K562 (cell line): Measurements from ENCODE around the gene SRSF5. TPM values are rescaled to one million over a fixed set of nuclear protein-coding genes. Genes with fewer than 3 reads are reported as not detected.
A peak's percentile ranks its signal among the peaks of the same experiment; 100 is the strongest.

Experiments used
- ARHGAP35 ChIP-seq: fragments of 450-650 bp; IDR thresholded peaks from 2 replicates; pipeline ENCODE4 v1.6.1; 2018; ENCODE audit not compliant: partially characterized antibody
- BRD9 ChIP-seq: fragments of 450-650 bp; IDR thresholded peaks from 2 replicates; pipeline ENCODE4 v1.6.1; 2018; ENCODE audit warnings: low read depth; ENCODE audit not compliant: partially characterized antibody
- CBFB ChIP-seq: sonication (generic); formaldehyde crosslinking; IDR thresholded peaks from 2 replicates; pipeline ENCODE4 v1.4.0; 2020; ENCODE audit warnings: mild to moderate bottlenecking, missing genetic modification reagents
- COPS2 ChIP-seq: fragments of 450-650 bp; conservative IDR thresholded peaks from 2 replicates; pipeline ENCODE4 v1.6.1; 2016; ENCODE audit warnings: mild to moderate bottlenecking, moderate library complexity
- EP400 ChIP-seq: fragments of 450-650 bp; IDR thresholded peaks from 2 replicates; pipeline ENCODE4 v1.6.1; 2017; ENCODE audit warnings: antibody characterized with exemption, mild to moderate bottlenecking, moderate library complexity
- HCFC1 ChIP-seq: IDR thresholded peaks from 2 replicates; pipeline ENCODE4 v1.6.1; 2012; ENCODE audit warnings: low read depth, low read length, improper control_type of control experiment
- L3MBTL2 ChIP-seq: fragments of 450-650 bp; IDR thresholded peaks from 2 replicates; pipeline ENCODE4 v1.6.1; 2016; ENCODE audit warnings: mild to moderate bottlenecking, moderate library complexity
- MLX ChIP-seq, 2 experiments: fragments of 450-650 bp in 1 of 2; sonication (generic) in 1 of 2; formaldehyde crosslinking; conservative IDR thresholded peaks; 2 replicates each; pipeline versions ENCODE4 v1.4.0 to v1.8.1; 2020 to 2022; ENCODE audit warnings: mild to moderate bottlenecking in 1 of 2, missing genetic modification reagents in 1 of 2
- MYNN ChIP-seq, 2 experiments: sonication (generic); formaldehyde crosslinking in 1 of 2; IDR thresholded peaks; 2 replicates each; pipeline versions ENCODE4 v1.5.0 to v1.6.1; 2016 to 2020; ENCODE audit warnings: antibody characterized with exemption in 1 of 2, missing genetic modification reagents in 1 of 2
- PHB2 ChIP-seq: fragments of 450-650 bp; IDR thresholded peaks from 2 replicates; pipeline ENCODE4 v1.6.1; 2017; ENCODE audit warnings: low read depth
- SRF ChIP-seq, 2 experiments: fragments of 250-450, 450-650 bp in 1 of 2; sonication (Bioruptor Pico) in 1 of 2; sonication (generic) in 1 of 2; formaldehyde crosslinking; IDR thresholded peaks; 2 replicates each; pipeline versions ENCODE4 v1.5.0 to v1.5.1; 2020 to 2022; ENCODE audit warnings: mild to moderate bottlenecking in 1 of 2, missing genetic modification reagents in 1 of 2
- STAG1 ChIP-seq: sonication (generic); formaldehyde crosslinking; IDR thresholded peaks from 2 replicates; pipeline ENCODE4 v1.5.0; 2020; ENCODE audit warnings: missing genetic modification reagents, borderline replicate concordance
- ZNF282 ChIP-seq: sonication (generic); formaldehyde crosslinking; IDR thresholded peaks from 2 replicates; pipeline ENCODE4 v1.8.1; 2023; ENCODE audit warnings: missing genetic modification reagents
- polyA plus RNA-seq, 8 experiments: library from polyadenylated mRNA; depleted of rRNA in 4 of 8; stranded (reverse) in 5 of 8; unstranded in 3 of 8; fragments of >200 nt; fragmentation: Nextera tagmentation in 2 of 8; fragmentation: Illumina TruSeq in 1 of 8; extraction: Ambion mirVana in 2 of 8; extraction: Trizol in 1 of 8; gene quantifications; 2 replicates each; pipeline versions ENCODE4 v1.2.1 to v1.2.3, GENCODE V29; 2011 to 2014; ENCODE audit warnings: inconsistent platforms in 1 of 8, missing spikeins in 1 of 8
- total RNA-seq, 7 experiments: library from RNA; depleted of rRNA in 6 of 7; stranded (reverse); fragments of >200 nt in 6 of 7; fragmentation: Illumina TruSeq in 2 of 7; extraction: Trizol in 2 of 7; gene quantifications; 2 replicates each; pipeline versions ENCODE4 v1.2.1 to v1.2.3, GENCODE V29; 2011 to 2021; ENCODE audit warnings: low replicate concordance in 1 of 7
- TF ChIP-seq, protein P1 (sequence below): fragments of 450-650 bp; IDR thresholded peaks from 2 replicates; pipeline ENCODE4 v1.6.1; 2017; ENCODE audit warnings: antibody characterized with exemption, mild to moderate bottlenecking
- TF ChIP-seq, protein P2 (sequence below): sonication (generic); formaldehyde crosslinking; IDR thresholded peaks from 2 replicates; pipeline ENCODE4 v1.8.1; 2023; ENCODE audit warnings: mild to moderate bottlenecking, missing genetic modification reagents, moderate library complexity
- TF ChIP-seq, protein P3 (sequence below): sonication (generic); formaldehyde crosslinking; IDR thresholded peaks from 2 replicates; pipeline ENCODE4 v1.8.0; 2023; ENCODE audit warnings: mild to moderate bottlenecking, missing genetic modification reagents
- TF ChIP-seq, protein P4 (sequence below): sonication (generic); formaldehyde crosslinking; IDR thresholded peaks from 2 replicates; pipeline ENCODE4 v1.8.0; 2022; ENCODE audit warnings: mild to moderate bottlenecking, missing genetic modification reagents

The SRSF5 gene
- total and polyA plus RNA-seq, 9 of the 15 experiments (the other 6 are each of a cell fraction or from before 2014, with no cell fraction given): 108 to 460 (median 212) TPM

DNA sequence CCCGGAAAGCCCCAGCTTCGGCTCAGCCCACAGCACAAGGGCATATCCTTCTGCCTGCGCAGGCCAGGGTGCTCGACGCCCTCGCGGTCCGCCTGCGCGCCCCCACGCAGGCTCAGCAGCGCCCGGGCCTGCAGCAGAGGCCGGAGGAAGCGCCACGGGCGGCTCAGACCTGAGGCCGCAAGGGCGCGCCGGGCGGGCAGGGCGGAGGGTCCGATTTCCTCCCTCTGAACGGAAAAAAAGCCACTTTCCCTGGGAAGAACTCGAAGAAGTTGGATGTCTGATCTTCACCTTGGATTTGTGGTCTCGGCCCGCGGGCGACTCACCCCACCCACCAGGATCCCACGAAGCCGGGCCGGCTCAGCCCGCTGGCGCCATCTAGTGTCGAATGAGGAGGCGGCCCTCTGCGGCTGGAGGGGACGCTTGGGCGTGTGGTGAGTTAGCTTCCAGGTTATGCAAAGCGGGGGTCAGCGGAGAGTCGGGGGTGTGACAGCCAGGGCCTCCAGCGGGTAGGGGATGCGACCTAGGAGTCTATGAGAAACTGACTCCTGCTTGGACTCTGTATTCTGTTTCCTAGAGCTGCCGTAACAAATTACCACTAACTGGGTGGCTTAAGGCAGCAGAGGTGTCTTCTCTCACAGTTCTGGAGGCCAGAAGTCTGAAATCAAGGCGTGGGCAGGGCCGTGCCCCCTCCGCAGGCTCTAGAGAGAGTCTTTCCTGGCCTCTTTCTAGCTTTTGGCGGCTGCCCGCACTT is 40.0 kb upstream of the SRSF5 start (continued):
- TF ChIP-seq, protein P1, sequence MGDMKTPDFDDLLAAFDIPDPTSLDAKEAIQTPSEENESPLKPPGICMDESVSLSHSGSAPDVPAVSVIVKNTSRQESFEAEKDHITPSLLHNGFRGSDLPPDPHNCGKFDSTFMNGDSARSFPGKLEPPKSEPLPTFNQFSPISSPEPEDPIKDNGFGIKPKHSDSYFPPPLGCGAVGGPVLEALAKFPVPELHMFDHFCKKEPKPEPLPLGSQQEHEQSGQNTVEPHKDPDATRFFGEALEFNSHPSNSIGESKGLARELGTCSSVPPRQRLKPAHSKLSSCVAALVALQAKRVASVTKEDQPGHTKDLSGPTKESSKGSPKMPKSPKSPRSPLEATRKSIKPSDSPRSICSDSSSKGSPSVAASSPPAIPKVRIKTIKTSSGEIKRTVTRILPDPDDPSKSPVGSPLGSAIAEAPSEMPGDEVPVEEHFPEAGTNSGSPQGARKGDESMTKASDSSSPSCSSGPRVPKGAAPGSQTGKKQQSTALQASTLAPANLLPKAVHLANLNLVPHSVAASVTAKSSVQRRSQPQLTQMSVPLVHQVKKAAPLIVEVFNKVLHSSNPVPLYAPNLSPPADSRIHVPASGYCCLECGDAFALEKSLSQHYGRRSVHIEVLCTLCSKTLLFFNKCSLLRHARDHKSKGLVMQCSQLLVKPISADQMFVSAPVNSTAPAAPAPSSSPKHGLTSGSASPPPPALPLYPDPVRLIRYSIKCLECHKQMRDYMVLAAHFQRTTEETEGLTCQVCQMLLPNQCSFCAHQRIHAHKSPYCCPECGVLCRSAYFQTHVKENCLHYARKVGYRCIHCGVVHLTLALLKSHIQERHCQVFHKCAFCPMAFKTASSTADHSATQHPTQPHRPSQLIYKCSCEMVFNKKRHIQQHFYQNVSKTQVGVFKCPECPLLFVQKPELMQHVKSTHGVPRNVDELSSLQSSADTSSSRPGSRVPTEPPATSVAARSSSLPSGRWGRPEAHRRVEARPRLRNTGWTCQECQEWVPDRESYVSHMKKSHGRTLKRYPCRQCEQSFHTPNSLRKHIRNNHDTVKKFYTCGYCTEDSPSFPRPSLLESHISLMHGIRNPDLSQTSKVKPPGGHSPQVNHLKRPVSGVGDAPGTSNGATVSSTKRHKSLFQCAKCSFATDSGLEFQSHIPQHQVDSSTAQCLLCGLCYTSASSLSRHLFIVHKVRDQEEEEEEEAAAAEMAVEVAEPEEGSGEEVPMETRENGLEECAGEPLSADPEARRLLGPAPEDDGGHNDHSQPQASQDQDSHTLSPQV: peak; percentile 50; the same call in 1 of the 2 replicates
- TF ChIP-seq ARHGAP35 (no peak), EP400 (no peak), BRD9 (peak; percentile 37), SRF (CRISPR knock-in tag; IDR thresholded peaks at IDR 0.05) (no peak), MYNN (IDR thresholded peaks at IDR 0.05) (no peak), MYNN (CRISPR knock-in tag; IDR thresholded peaks at IDR 0.05) (no peak), ZNF282 (no peak), STAG1 (peak; percentile 96), HCFC1 (0 out of 2 replicates have a peak, but pooled peaks have one; percentile 18), MLX (CRISPR knock-in tag; conservative IDR thresholded peaks at IDR 0.05) (no peak), L3MBTL2 (peak; percentile 93), CBFB (CRISPR knock-in tag) (no peak), COPS2 (no peak), PHB2 (no peak)
- TF ChIP-seq, protein P2, sequence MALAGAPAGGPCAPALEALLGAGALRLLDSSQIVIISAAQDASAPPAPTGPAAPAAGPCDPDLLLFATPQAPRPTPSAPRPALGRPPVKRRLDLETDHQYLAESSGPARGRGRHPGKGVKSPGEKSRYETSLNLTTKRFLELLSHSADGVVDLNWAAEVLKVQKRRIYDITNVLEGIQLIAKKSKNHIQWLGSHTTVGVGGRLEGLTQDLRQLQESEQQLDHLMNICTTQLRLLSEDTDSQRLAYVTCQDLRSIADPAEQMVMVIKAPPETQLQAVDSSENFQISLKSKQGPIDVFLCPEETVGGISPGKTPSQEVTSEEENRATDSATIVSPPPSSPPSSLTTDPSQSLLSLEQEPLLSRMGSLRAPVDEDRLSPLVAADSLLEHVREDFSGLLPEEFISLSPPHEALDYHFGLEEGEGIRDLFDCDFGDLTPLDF (CRISPR knock-in tag): no peak
- TF ChIP-seq, protein P3, sequence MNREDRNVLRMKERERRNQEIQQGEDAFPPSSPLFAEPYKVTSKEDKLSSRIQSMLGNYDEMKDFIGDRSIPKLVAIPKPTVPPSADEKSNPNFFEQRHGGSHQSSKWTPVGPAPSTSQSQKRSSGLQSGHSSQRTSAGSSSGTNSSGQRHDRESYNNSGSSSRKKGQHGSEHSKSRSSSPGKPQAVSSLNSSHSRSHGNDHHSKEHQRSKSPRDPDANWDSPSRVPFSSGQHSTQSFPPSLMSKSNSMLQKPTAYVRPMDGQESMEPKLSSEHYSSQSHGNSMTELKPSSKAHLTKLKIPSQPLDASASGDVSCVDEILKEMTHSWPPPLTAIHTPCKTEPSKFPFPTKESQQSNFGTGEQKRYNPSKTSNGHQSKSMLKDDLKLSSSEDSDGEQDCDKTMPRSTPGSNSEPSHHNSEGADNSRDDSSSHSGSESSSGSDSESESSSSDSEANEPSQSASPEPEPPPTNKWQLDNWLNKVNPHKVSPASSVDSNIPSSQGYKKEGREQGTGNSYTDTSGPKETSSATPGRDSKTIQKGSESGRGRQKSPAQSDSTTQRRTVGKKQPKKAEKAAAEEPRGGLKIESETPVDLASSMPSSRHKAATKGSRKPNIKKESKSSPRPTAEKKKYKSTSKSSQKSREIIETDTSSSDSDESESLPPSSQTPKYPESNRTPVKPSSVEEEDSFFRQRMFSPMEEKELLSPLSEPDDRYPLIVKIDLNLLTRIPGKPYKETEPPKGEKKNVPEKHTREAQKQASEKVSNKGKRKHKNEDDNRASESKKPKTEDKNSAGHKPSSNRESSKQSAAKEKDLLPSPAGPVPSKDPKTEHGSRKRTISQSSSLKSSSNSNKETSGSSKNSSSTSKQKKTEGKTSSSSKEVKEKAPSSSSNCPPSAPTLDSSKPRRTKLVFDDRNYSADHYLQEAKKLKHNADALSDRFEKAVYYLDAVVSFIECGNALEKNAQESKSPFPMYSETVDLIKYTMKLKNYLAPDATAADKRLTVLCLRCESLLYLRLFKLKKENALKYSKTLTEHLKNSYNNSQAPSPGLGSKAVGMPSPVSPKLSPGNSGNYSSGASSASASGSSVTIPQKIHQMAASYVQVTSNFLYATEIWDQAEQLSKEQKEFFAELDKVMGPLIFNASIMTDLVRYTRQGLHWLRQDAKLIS (CRISPR knock-in tag): no peak
- TF ChIP-seq, protein P4, sequence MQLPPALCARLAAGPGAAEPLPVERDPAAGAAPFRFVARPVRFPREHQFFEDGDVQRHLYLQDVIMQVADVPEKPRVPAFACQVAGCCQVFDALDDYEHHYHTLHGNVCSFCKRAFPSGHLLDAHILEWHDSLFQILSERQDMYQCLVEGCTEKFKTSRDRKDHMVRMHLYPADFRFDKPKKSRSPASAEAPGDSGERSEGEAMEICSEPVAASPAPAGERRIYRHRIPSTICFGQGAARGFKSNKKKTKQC (CRISPR knock-in tag): no peak
